Amniotic epithelial cell (primary cell): ENCODE measurements around the gene TSC1.

Source experiments
- DNase-seq: peaks from one replicate; pipeline ENCODE4 v3.0.0-alpha.2; 2010; ENCODE audit warnings: low read depth

TSC1 gene

GRCh38 chr9:132862533-132862932 is 81.9 kb downstream of the TSC1 start:
- no peak for DNase-seq

- no peak for DNase-seq
Observed at GRCh38 chr9:132861666-132862065, 82.8 kb downstream of the TSC1 start.

GRCh38 chr9:132858751-132859150 is 85.7 kb downstream of the TSC1 start:
- DNase-seq: no peak

GRCh38 chr9:132857616-132858342 is 86.6 kb downstream of the TSC1 start:
- peak; percentile 22 for DNase-seq

- peak; percentile 89 for DNase-seq
Observed at GRCh38 chr9:132857031-132857430, 87.4 kb downstream of the TSC1 start.

GRCh38 chr9:132855904-132856303 is 88.5 kb downstream of the TSC1 start:
- DNase-seq: no peak

- DNase-seq: no peak
Observed at GRCh38 chr9:132854832-132855231, 89.6 kb downstream of the TSC1 start.

GRCh38 chr9:132853482-132853881 is 90.9 kb downstream of the TSC1 start:
- no peak for DNase-seq

GRCh38 chr9:132849185-132849706 is 95.2 kb downstream of the TSC1 start:
- DNase-seq: peak; percentile 39

- DNase-seq: no peak
Observed at GRCh38 chr9:132846918-132847515, 97.4 kb downstream of the TSC1 start.

- DNase-seq: no peak
Observed at GRCh38 chr9:132846109-132846917, 98.1 kb downstream of the TSC1 start.

- DNase-seq: no peak
Observed at GRCh38 chr9:132842124-132843044, 102.0 kb downstream of the TSC1 start.
